GM18951 (cell line): ENCODE measurements around the gene CCDC97.
"Not testable (repeated sequence)": the region's sequence is repeated elsewhere in the genome, so short reads cannot be mapped to it uniquely, and the experiment has no call there.

ENCODE experiments used
- POLR2A ChIP-seq: IDR thresholded peaks from 4 replicates; pipeline ENCODE4 v1.6.1; 2011; ENCODE audit warnings: mild to moderate bottlenecking; ENCODE audit not compliant: insufficient read length, insufficient read depth; ENCODE audit errors: extremely low read depth
- in situ Hi-C: fragments of 300-500 bp; cut with MboI; formaldehyde crosslinking; loops from one replicate; pipeline ENCODE4 v1.12.0; 2022; ENCODE audit warnings: low sequenced_read_pairs, mixed read lengths, inconsistent platforms; ENCODE audit not compliant: unreplicated experiment

Gene CCDC97

DNA sequence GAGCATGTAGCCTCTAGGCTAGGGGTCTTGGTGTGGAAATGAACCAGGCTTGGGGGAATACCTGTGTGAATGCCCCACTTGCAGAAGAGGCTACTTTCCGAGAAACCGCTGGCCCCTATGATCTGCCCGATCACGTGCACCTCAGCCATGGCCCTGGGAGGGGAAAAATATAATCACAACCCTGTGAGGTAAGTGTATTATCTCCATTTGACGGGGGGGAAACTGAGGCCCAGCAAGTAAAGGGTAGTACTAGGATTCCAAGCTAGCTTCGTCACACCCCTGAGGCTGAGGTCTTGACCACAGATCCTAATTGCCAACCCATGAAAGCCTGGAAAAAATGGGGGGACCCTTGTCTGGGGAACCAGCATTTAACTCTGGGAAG, 53.4 kb downstream of the CCDC97 start:
- in situ Hi-C loops = no loop called here
- TF ChIP-seq POLR2A = no peak

DNA sequence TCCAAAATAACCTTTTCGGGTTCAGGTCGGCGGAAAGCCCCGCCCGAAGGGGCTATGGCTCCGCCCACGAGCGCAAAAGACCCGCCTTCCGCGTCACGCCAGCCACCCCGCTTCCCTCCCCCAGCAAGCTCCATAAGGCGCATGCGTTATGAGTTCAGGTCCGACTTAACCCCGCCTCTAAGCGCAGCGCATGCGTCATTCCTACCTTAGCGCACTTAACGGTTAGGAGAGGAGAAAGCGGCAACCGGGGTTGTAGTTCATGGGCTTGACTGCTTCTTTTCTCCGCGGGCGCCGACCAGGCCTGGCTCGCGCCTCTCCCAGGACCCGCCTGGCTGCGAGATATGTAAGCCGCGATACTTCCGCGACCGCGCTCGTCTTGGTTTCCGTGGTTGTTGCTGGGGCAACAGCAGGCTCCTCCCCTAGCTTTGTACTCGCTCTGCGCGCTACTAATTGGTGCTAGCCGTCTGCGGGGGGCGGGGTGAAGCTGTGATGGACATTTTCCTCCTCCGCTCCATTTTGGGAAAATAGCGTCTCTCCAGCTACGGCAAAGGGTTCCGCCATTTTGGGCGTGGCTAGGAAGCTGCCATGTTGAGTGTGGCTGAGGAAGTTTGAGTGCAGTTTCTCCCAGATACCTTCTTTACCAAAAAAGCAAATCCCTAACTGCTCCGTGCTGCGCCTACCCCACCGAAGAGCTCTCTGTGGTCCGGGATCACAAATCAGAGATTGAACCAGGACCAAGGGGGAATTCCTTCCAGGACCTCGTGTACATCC, 54.0 kb downstream of the CCDC97 start, which contains the start of gene B9D2:
B9D2 (minus strand) TSS at position 397 of the 771 bp plus-strand sequence. CDS start 630 bp downstream, outside the sequence.
- peak; percentile 84 for TF ChIP-seq POLR2A
- in situ Hi-C loops = no loop called here

GRCh38 chr19:41364524-41365391, 54.8 kb downstream of the CCDC97 start:
- in situ Hi-C loops = no loop called here
- no peak for TF ChIP-seq POLR2A

DNA sequence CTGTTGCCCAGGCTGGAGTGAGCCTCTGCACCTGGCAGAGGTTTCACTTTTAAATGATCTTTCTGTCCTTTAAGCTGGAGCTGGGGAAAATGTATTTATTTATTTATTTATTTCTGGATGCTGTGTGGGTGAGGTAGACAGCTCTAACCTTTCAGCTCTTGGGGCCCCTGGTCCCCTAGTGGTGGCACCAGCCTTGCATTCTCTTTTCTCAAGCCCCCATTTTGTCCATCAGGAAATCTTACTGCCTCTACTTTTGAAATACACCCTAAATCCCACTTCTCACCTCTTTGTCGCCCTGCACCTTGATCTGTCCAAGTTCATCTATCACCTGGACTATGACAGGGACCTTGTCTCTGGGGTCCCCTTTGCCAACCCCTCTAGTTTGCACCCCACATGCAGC, 56.1 kb downstream of the CCDC97 start:
- in situ Hi-C loops = no loop called here

GRCh38 chr19:41367848-41368301, 57.9 kb downstream of the CCDC97 start:
- TF ChIP-seq POLR2A = peak; percentile 28
- in situ Hi-C loops = no loop called here

More for the DNA sequence above, 56.1 kb downstream of the CCDC97 start:
- TF ChIP-seq POLR2A = no peak

GRCh38 chr19:41369769-41370168, 59.8 kb downstream of the CCDC97 start:
- no peak for TF ChIP-seq POLR2A

DNA sequence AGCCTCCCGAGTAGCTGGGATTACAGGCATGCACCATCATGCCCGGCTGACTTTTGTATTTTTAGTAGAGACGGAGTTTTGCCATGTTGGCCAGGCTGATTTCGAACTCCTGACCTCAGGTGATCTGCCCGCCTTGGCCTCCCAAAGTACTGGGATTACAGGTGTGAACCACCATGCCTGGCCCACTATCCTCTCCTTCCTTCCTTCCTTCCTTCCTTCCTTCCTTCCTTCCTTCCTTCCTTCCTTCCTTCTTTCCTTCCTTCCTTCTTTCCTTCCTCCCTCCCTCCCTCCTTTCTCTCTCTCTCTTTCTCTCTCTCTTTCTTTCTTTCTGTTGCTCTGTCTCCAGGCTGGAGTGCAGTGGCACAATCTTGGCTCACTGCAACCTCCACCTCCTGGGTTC, 61.1 kb downstream of the CCDC97 start:
- in situ Hi-C loops = not testable (repeated sequence)

More at GRCh38 chr19:41369769-41370168, 59.8 kb downstream of the CCDC97 start:
- in situ Hi-C loops = no loop called here

GRCh38 chr19:41371541-41371940, 61.6 kb downstream of the CCDC97 start:
- in situ Hi-C loops = no loop called here
- TF ChIP-seq POLR2A = no peak

GRCh38 chr19:41372501-41372900, 62.5 kb downstream of the CCDC97 start:
- in situ Hi-C loops = no loop called here
- no peak for TF ChIP-seq POLR2A

DNA sequence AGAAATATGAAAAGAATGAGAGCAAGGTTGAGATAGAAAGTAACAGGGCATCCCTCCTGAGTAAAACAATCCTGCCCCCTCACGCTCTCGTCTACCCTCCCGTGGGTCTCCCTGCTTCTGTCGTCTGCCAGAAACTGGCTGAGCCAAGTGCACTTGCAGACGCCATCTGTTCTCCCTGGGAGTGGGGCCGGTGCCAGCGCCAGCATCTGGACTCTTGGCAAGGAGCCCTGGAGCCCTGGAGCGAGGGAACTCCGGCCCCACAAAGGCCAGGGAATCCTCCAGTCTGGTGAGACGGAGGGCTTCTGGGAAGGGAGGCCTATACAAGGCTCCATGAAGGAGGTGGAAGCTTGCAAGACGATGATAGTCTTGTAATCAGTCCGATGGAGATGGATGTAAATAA, 64.0 kb downstream of the CCDC97 start:
- in situ Hi-C loops = no loop called here
- no peak for TF ChIP-seq POLR2A
